SHP77 treated with DMSO at 0.1 percent for 48 hours (cell line): ENCODE measurements around the gene RNF144B.
"Not testable (repeated sequence)": the region's sequence is repeated elsewhere in the genome, so short reads cannot be mapped to it uniquely, and the experiment has no call there.

ENCODE experiments used
- DNase-seq: peaks from one replicate; lab custom pipeline; 2025; lab: John Stamatoyannopoulos, UW

The RNF144B gene

GRCh38 chr6:18409602-18410001 is 22.5 kb downstream of the RNF144B start:
- not testable (repeated sequence) for DNase-seq

GRCh38 chr6:18410412-18410811 is 23.3 kb downstream of the RNF144B start:
- DNase-seq: no peak

GRCh38 chr6:18412068-18412467 is 24.9 kb downstream of the RNF144B start:
- no peak for DNase-seq

GRCh38 chr6:18412644-18413043 is 25.5 kb downstream of the RNF144B start:
- no peak for DNase-seq

GRCh38 chr6:18413381-18413780 is 26.2 kb downstream of the RNF144B start:
- no peak for DNase-seq

- DNase-seq: no peak
Observed at GRCh38 chr6:18414116-18414515, 27.0 kb downstream of the RNF144B start.

- DNase-seq: no peak
Observed at GRCh38 chr6:18415207-18415606, 28.1 kb downstream of the RNF144B start.

- no peak for DNase-seq
Observed at GRCh38 chr6:18415671-18416340, 28.7 kb downstream of the RNF144B start.

- no peak for DNase-seq
Observed at GRCh38 chr6:18416341-18416679, 29.2 kb downstream of the RNF144B start.

GRCh38 chr6:18420328-18420727 is 33.2 kb downstream of the RNF144B start:
- DNase-seq: no peak

GRCh38 chr6:18422136-18422535 is 35.0 kb downstream of the RNF144B start:
- no peak for DNase-seq

GRCh38 chr6:18423426-18423825 is 36.3 kb downstream of the RNF144B start:
- DNase-seq: no peak

- no peak for DNase-seq
Observed at GRCh38 chr6:18424201-18424600, 37.1 kb downstream of the RNF144B start.

GRCh38 chr6:18425218-18425617 is 38.1 kb downstream of the RNF144B start:
- DNase-seq: no peak

- no peak for DNase-seq
Observed at GRCh38 chr6:18427296-18427695, 40.1 kb downstream of the RNF144B start.

GRCh38 chr6:18429655-18430297 is 42.6 kb downstream of the RNF144B start:
- DNase-seq: no peak

- DNase-seq: no peak
Observed at GRCh38 chr6:18431581-18431980, 44.4 kb downstream of the RNF144B start.

- DNase-seq: no peak
Observed at GRCh38 chr6:18432180-18432579, 45.0 kb downstream of the RNF144B start.

- DNase-seq: no peak
Observed at GRCh38 chr6:18432619-18433018, 45.5 kb downstream of the RNF144B start.

GRCh38 chr6:18433059-18433458 is 45.9 kb downstream of the RNF144B start:
- no peak for DNase-seq

- no peak for DNase-seq
Observed at GRCh38 chr6:18436341-18436740, 49.2 kb downstream of the RNF144B start.

- DNase-seq: no peak
Observed at GRCh38 chr6:18439581-18439980, 52.4 kb downstream of the RNF144B start.

- no peak for DNase-seq
Observed at GRCh38 chr6:18441251-18441979, 54.3 kb downstream of the RNF144B start.
